HCT116 (cell line): ENCODE results near the gene SYT7.

Experiments
- CTCF ChIP-seq, 3 experiments: fragments of 200-600 bp in 1 of 3; sonication (generic) in 1 of 3; IDR thresholded peaks in 2 of 3; conservative IDR thresholded peaks in 1 of 3; 2 replicates each; pipeline ENCODE4 v1.5.1; 2012 to 2017; ENCODE audit warnings: low read depth in 2 of 3, low read length in 2 of 3, antibody characterized with exemption in 1 of 3, borderline replicate concordance in 1 of 3, control low read depth in 1 of 3, mild to moderate bottlenecking in 1 of 3, mixed read lengths in 1 of 3, mixed run types in 1 of 3, moderate library complexity in 1 of 3; ENCODE audit not compliant: insufficient read depth in 1 of 3
- EZH2 ChIP-seq: fragments of 200-600 bp; sonication (generic); IDR thresholded peaks from 2 replicates; pipeline ENCODE4 v1.6.1; 2017; ENCODE audit warnings: antibody characterized with exemption, mixed run types
- MAX ChIP-seq: IDR thresholded peaks from 2 replicates; pipeline ENCODE4 v1.6.1; 2012
- POLR2AphosphoS5 ChIP-seq: IDR thresholded peaks from 2 replicates; pipeline ENCODE4 v1.6.1; 2011; ENCODE audit warnings: mild to moderate bottlenecking, low read depth, low read length, moderate library complexity
- REST ChIP-seq: IDR thresholded peaks from 2 replicates; pipeline ENCODE4 v1.6.1; 2012; ENCODE audit warnings: low read depth
- SRF ChIP-seq: IDR thresholded peaks from 2 replicates; pipeline ENCODE4 v1.6.1; 2012; ENCODE audit warnings: low read depth
- ZBTB33 ChIP-seq: IDR thresholded peaks from 2 replicates; pipeline ENCODE4 v1.6.1; 2011; ENCODE audit warnings: mild to moderate bottlenecking, low read length, moderate library complexity; ENCODE audit not compliant: insufficient replicate concordance; ENCODE audit errors: extremely low read depth

GRCh38 chr11:61599968-61600710, 19.3 kb upstream of the SYT7 start:
- TF ChIP-seq REST (no peak), CTCF (IDR thresholded peaks at IDR 0.05 in 2 of 3, conservative IDR thresholded peaks at IDR 0.05 in 1 of 3; ENCODE audit: borderline replicate concordance in 1 of 3, insufficient read depth in 1 of 3, low read depth in 2 of 3, low read length in 2 of 3) (no peak), MAX (no peak), EZH2 (no peak), ZBTB33 (no peak), SRF (no peak), POLR2AphosphoS5 (no peak)
